HG03175 (cell line): ENCODE measurements around the gene RNPS1.

Source experiments
- ATAC-seq: cut with Tn5 transposase; IDR thresholded peaks from one replicate; pipeline ENCODE4 v1.9.1; 2021; ENCODE audit warnings: mild to moderate bottlenecking, moderate library complexity; ENCODE audit not compliant: unreplicated experiment

Gene RNPS1, protein sequence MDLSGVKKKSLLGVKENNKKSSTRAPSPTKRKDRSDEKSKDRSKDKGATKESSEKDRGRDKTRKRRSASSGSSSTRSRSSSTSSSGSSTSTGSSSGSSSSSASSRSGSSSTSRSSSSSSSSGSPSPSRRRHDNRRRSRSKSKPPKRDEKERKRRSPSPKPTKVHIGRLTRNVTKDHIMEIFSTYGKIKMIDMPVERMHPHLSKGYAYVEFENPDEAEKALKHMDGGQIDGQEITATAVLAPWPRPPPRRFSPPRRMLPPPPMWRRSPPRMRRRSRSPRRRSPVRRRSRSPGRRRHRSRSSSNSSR

GRCh38 chr16:2267913-2268666, at the start of gene RNPS1:
Gene RNPS1, minus strand, starts transcription at chr16:2268126. Its CDS starts 3,483 bp downstream, at chr16:2264643.
- peak; percentile 80 for ATAC-seq

- ATAC-seq, result no peak
Measured at GRCh38 chr16:2317231-2318020, 49.5 kb upstream of the RNPS1 start.

GRCh38 chr16:2308089-2308962, 40.4 kb upstream of the RNPS1 start:
- ATAC-seq, result no peak

DNA sequence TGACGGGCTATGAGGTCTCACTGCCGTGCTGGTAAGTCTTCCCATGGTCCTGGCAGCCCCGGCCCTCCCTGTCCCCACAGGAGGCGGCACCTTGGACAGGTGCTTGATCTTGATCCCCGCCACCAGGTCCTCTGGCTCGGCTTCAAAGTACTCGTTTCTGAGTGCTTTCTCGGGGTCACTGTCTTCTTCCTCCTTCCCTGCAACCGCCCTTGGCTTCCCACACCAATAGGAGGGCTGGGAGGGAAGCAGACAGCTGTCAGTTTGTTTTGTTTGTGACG, 31.9 kb upstream of the RNPS1 start:
- no peak for ATAC-seq

GRCh38 chr16:2299121-2299914, 31.4 kb upstream of the RNPS1 start:
- no peak for ATAC-seq

- ATAC-seq, result no peak
Measured at GRCh38 chr16:2298621-2299020, 30.7 kb upstream of the RNPS1 start.

DNA sequence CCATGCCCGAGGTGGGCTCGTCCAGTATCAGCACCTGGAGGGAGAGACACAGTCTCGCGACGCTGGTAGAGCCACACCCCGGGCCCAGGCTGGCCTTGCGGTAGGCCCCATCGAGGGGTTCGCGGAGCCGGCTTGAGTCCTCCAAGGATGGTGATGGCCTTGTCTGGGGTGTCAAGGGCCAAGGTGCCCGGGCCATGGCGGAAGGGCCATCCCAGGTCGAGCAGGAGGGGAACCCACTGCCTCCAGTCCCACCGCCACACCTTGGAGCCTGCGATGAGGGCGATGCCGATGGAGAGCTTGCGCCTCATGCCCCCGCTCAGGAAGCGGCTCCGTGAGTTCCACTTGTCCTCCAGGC, 29.6 kb upstream of the RNPS1 start:
- no peak for ATAC-seq

DNA sequence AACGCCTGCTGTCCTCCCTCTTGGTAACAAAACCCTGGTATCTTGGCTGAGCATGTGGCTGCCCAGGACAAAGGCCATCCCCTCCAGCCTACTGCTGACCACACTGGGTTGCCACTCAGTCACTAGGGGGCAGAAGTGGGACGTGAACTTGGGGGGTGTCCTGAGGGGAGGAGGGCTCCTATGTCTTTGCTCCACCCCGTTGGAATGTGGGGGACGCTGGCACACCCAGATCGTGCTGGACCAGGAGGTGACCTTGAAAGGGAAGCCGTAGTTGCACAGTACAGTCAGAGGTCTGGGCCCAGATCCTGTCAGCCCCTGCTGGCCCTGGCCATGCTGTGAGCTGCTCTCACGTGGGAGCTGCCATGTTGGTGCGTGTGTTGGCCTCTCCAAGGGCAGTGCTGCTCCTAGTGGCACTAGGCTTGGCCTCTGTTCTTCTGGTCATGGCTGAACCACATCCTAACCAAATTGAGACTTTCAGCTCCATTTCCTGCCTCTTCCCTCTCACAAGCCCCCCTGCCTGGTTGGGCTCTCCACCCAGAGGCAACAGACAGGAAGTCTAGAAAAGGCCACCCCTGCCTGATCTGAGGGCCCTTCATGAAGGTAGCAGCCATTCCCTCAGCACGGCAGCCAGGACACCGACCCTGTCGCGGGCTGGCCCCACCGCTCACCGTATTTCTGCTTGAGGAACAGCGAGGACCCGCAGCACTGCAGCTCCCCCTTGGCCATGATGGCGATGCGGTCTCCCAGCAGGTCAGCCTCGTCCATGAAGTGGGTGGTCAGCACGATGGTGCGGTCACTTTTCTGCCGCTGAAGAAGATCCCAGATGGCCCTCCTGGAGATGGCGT, 29.0 kb upstream of the RNPS1 start:
- ATAC-seq, result no peak

- ATAC-seq, result no peak
Measured at GRCh38 chr16:2295056-2295798, 27.3 kb upstream of the RNPS1 start.

DNA sequence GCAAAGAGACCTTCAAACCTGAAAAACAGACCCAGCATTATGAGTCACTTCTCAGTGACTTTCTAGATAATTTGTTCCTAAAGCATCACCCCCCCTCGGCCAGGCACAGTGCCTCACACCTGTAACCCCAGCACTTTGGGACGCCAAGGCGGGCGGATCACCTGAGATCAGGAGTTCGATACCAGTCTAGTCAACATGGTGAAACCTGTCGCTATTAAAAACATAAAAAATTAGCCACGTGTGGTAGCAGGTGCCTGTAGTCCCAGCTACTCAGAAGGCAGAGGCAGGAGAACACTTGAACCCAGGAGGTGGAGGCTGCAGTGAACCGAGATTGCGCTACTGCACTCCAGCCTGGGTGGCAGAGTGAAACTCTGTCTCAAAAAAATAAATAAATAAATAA, 24.3 kb upstream of the RNPS1 start:
- ATAC-seq, result no peak

DNA sequence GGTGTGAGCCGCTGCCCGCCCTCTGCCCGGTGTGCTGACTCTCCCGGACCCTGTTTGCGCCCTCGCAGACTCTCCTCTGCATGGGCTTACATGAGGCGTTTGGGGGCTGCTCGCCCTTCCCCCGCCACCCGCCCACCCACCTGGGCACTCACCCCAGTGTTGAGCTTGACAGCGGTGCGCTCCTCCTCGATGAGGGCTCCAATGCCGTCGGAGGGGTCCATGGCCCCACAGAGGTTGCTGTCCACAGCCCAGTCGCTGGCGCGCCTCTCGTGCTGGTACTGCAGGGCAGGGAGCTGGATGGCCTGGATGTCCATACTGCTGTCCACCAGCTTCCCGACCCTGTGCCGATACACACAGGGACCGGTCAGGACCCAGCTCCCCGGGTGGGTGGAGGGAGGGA, 21.4 kb upstream of the RNPS1 start:
- no peak for ATAC-seq

- ATAC-seq, result no peak
Measured at GRCh38 chr16:2288726-2289125, 20.8 kb upstream of the RNPS1 start.

GRCh38 chr16:2287916-2288547, 20.1 kb upstream of the RNPS1 start:
- ATAC-seq, result no peak

DNA sequence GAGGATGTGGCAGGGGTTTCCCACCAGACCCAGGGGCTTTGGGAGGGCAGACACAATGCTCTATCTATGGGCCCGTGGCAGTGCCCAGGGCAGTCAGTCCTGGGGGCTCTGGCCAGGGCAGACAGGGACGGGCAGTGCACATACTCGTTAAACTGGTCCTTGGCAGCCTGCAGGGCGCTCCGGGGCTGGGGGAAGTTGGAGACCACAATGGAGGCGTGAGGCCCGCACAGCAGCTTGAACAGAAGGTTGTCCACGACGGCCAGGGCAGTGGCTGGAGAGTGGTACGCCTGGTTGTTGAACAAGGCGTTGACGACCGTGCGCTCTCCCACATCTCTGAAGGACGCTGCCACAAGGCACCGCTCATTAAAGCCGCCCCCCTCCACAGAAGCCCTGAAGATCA, 18.6 kb upstream of the RNPS1 start:
- no peak for ATAC-seq

DNA sequence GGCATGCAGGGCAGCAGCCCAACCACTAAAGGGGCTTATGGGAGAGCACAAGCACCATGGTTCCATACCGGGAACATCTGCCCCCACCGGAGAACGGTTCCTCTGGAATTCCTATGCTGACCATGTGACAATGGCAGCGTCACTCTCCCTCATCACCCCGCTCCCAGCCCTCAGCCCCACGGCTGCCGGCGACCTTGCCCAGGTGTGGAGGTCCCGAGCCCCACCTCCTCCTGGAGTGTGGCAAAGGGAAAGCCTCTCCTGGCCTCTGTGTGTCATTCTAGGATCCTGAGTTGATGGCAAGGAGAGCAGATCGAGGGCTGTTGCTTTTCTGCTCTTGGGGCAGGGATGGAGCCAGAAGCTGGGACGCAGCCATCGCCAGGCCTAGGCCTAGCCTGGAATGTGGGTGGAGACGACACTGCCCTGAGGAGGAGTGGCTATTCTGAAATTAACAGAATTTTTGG, 17.8 kb upstream of the RNPS1 start:
- ATAC-seq, result no peak

DNA sequence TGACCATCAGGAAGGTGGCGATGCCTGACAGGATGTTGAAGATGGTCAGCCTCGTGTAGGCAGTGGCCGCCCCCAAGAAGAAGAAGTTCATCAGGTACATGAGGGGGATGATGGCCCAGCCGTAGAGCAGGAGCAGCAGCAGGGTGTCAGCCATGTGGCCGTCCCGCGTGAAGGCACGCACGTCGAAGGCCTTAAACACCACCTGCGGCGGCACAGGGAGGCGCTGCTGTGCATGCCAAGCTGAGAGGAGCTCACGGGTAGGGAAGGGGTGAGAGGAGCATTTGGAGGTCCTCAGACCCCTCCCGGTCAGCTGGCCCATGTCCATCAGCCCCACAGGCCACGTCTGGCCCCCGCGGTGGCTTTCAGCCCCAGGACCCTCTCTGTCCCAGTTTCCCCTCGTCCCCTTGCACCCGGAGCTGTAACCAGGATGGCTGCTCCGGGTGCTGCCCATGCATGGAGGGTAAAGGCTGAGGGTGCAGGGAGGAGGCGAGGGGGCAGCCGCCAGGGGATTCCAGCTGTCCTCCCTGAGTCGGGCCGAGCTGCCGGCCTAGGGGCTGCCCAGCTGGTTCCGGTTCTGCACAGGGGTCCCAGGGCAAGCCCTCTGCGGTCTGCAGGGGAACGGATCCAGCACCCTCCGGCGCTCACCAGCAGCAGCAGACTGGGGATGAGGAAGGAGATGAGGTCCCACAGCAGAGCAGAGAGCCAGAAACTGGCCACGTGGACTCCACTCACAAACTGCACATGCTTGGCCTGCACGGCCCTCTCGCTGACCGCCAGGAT, 17.1 kb upstream of the RNPS1 start:
- ATAC-seq, result no peak
